Upper lobe of left lung (tissue), 4 donors: ENCODE measurements around the gene MAMDC4.

Experiments
- CTCF ChIP-seq, 6 experiments: fragments of 450-650 bp in 4 of 6; fragments of 200-600 bp in 2 of 6; sonication (generic) in 2 of 6; IDR thresholded peaks; one replicate each; pipeline ENCODE4 v1.5.1; 2016 to 2019; ENCODE audit warnings: antibody characterized with exemption in 6 of 6
- EP300 ChIP-seq, 4 donors: sonication (generic); formaldehyde crosslinking; IDR thresholded peaks; one replicate each; pipeline ENCODE4 v1.5.1; 2017; ENCODE audit warnings: antibody characterized with exemption in 4 of 4, control low read depth in 2 of 4
- POLR2A ChIP-seq, 4 donors: fragments of 450-650 bp; IDR thresholded peaks; one replicate each; pipeline ENCODE4 v1.5.1; 2016 to 2017; ENCODE audit warnings: antibody characterized with exemption in 4 of 4, mild to moderate bottlenecking in 2 of 4

- no peak for TF ChIP-seq POLR2A (IDR thresholded peaks at IDR 0.05)
- no peak for TF ChIP-seq CTCF (IDR thresholded peaks at IDR 0.05)
- TF ChIP-seq EP300 (IDR thresholded peaks at IDR 0.05): no peak
Measured at GRCh38 chr9:136827794-136828473, 24.2 kb upstream of the MAMDC4 start.
